ENCODE results near the gene CUTA.
A peak's percentile ranks its signal among the peaks of the same experiment; 100 is the strongest.

The CUTA gene

DNA sequence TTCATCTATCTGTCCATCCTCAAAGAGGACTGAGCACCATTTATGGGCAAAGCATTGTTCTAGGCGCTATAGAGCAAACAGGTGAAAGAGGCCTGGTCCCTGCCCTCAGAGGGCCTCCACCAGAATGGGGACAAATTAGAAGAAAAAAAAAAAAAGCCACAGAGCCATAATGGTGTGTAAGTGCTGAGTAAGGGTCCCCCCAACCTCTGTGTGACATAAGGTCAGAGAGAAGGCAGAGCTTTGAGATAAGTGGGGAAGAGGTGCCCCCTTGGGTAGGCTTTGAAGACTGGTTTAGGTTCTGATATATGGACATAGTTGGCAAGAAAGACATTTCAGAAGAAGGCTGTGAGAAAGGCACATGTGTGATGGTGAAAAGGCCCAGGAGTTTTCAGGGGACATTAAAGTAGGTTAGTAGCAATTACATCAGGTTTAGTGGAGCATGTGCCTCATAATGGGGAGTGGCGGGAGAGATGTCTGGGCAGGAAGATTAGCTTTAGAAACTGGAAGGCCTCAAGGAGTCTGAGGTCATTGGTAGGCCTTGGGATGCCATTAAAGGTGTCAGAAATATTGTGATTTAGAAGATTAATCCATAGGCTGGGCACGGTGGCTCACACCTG lies 21.2 kb upstream of the CUTA start:
- no peak for DNase-seq

DNA sequence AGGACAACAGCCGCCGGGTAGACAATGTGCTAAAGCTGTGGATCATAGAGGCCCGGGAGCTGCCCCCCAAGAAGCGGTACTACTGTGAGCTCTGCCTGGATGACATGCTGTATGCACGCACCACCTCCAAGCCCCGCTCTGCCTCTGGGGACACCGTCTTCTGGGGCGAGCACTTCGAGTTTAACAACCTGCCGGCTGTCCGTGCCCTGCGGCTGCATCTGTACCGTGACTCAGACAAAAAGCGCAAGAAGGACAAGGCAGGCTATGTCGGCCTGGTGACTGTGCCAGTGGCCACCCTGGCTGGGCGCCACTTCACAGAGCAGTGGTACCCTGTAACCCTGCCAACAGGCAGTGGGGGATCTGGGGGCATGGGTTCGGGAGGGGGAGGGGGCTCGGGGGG lies 19.8 kb upstream of the CUTA start:
- DNase-seq = no peak

GRCh38 chr6:33434961-33435360 lies 17.1 kb upstream of the CUTA start:
- no peak for DNase-seq

- DNase-seq = no peak
Observed at GRCh38 chr6:33433544-33434191, 15.8 kb upstream of the CUTA start.

DNA sequence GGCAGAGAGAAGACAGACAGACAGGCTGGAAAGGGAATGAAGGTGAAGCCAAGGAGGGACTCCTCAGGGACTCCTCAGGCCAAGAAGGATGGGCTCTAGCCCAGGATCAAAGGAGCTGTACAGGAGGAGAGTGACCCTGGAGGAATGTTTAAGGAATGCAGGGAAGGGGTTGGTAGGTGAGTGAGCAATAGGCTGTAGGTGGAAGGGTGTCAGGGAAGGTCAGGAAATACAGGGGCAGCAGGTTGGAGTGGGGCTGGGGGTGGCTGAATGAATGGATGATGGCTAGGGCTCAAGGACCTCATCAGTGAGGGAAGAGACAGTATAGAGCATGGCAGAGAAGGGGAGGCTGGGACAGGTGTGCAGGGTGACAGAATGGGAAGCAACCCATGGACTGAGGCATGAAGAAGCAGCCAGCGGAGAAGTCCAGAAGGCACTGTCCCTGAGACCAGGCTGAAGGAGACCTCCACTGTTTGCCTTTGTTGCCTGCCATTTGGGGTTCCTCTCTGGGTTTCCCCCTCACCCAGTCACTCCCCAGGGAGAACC lies 15.2 kb upstream of the CUTA start:
- no peak for DNase-seq

- no peak for DNase-seq
Observed at GRCh38 chr6:33432546-33432945, 14.6 kb upstream of the CUTA start.

DNA sequence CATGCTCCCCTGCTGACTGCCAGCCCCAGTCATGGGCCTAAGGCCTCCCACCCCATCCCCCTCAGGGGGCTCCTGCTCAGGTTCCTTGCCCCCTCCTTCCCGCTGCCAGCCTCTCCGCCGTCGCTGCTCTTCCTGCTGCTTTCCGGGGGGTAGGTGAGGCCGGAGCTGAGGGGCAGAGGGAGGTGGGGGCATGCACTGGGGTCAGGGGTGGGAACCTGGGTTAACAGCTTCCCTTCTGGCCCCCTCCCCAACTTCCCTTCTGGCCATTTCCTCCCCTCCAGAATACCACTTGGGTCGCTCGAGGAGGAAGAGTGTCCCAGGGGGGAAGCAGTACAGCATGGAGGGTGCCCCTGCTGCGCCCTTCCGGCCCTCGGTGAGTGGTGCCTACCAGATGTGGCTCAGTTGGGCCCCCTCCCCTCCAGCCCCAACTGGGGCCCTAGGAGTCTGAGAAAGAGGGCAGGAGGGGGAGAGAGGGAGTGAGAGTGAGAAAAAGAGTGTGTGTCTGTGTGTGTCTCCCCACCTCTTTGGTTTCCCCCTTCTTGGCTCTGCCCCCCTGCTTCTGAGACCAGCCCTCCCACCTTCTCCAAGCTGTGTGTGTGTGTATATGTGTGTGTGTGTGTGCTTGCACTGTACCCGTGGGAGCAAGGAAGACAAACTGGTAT lies 14.1 kb upstream of the CUTA start:
- DNase-seq = no peak

DNA sequence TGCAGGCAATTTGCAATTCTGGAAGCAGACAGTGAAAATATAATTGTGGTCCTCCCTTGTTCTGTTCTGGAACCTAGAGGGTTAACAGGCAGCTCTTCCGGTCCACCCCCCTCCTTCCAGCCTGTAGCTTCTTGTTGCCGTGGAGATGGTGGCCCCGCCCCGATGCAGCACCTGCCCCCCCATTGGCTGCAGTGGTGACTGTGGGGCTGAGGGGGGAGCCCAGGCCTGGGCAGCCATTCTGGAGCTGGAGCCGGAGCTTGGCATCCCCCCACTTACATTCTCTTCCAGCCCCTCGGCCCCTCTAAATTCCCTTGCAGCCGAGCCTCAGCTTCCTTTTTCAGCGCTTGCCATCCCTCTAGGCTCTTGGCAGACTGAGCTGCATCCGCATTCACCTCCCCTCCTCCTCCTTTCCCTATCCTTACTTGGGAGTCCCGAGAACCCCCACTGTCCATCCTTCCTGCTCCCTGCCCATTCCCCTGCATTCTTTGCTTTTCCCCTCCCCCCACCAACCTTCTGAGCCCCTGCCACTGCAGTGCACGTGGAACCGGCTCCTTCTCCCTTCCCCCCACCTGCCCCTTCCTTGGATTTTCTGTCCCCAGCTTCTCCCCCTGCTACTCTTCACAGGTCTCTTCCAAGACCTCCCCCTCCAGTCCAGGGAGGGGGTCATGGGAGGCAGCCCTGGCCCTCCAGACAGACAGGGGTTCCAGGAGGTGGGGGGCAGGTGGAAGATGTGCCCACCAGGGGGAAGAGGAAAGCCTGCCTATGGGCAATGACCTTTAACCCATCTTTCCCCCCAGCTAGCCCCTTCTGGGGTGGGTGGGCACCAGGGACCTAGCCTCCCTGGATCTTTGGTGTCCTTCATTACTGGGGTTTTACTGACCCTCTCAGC lies 13.3 kb upstream of the CUTA start:
- DNase-seq = no peak

DNA sequence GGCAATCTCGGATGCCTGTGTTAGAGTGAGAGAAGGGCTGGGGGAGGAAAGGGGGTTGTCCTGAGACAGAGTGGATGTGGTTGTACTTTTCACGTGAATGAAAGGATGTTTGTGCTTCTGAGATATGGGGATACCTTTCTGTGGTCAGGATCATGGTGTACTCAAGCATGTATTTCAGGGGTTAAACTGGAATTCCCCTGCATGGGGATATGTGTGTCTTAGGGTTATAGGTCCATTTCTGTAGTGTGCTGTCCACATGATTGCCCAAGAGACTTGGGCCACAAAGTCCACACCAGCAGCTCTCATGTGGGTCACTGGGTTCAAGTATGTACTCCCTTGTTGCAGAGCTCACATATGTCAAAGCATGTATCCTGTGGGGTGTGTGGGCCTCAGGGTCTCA lies 12.4 kb upstream of the CUTA start:
- no peak for DNase-seq

GRCh38 chr6:33429750-33430052 lies 11.8 kb upstream of the CUTA start:
- DNase-seq = no peak

DNA sequence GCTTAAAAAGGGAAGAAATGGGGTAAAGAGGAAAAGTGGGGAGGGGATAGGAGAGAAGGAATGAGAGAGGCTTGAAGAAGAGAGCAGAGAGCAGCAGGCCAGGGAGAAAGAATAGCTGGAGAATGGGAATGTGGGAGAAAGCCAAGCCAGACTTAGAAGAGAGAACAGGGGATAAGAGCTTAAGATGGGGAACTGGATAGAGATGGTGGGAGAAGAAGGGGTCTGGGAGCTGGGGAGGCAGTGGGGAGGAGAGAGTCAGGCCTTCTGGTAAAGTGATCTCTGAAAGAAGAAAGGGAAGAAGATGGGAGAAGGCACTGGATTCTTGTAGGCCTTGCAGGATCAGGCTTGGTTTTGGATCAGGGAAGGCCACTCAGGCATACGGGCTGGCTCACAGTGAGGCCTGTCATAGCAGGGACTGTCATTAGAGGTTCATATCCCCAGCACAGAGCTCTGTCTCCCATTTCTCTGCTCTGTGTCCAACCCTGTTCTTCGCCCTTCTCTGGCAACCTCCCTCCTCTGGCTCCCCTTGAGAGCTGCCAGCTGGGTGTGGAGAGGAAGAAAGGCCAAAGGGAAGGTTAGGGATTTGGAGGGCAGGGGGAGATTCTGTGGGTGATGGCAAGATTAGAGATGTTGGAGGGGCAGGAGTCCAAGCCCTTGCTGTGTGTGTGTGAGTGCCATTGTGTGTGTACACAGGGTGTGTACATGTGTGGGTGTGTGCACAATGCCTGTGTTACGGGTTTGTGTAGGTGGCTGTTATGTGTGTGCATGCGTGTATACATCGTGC lies 11.3 kb upstream of the CUTA start:
- no peak for DNase-seq

- no peak for DNase-seq
Observed at GRCh38 chr6:33428224-33428965, 10.5 kb upstream of the CUTA start.

DNA sequence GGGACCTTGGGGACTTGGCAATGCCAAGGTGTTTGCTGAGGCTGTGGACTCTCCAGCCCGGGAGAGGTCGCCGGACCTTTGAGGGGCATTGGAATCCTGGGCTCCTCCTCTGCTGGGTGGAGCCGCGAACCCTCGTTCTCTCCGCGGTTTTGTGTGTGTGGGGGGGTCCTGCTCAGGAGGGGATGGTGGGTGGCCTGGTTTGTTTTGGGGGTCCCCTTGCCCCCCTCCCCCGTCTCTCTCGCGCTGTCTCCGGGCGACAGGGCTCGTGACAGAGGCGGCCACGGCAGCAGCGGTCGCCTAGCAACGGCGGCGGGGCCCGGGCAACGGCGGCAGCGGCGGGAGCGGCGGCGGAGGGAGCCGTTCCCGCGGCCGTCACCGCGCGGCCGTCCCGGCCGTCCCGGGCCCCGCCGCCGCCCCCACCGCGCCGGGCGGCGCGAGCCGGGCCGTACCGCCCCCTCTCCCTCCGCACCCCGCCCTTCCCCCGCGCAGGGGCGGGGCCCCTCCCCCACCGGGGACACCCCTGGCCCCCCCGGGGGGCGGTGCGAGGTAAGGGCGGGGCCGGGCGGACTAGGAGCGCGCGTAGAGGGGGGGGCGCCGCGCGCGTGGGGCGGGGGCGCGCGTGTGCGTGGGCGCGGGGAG lies 9.8 kb upstream of the CUTA start:
- no peak for DNase-seq

GRCh38 chr6:33426590-33427511 lies 8.9 kb upstream of the CUTA start:
- DNase-seq = no peak

DNA sequence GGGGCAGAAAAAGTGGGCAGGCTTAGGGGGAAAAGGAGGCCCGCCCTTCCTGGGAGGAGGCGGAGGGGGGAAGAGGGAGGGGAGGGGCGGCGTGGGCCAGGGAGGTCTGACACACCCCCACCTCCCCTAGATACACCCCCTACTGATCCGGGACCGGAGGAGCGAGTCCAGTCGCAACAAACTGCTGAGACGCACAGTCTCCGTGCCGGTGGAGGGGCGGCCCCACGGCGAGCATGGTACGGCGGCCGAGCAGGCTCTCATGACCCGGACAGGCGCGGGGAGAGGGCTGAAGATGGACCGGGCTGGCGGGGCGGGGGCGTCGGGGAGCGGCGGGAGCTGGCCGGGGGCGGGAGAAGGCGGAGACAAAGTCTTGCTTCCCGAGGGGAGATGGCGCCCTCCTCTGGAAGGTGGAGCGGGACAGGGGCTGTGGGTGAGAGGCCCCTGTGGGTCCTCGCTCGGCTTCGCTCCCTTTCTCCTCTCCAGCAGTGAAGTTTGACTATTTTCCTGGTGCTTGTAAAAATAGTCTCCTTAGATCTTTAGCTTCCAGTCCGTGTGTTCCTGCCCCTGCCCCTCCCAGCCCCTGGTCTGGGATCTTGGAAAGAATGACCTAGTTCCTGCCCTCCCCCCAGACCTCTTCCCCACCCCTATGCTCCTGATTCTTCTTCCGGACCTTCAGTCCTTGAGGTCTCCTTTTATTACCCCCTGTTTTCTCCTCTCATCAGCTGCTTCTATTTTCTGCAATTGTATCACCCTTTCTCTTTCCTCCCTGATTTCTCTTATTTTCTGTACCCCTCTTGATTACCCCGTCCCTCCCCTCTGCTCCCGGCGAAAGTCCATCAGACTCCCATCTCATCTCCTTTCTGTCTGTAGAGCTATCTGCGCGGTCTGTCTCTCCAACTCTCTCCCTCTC lies 8.0 kb upstream of the CUTA start:
- DNase-seq = peak; percentile 62

- DNase-seq = no peak
Observed at GRCh38 chr6:33424855-33425667, 7.2 kb upstream of the CUTA start.

DNA sequence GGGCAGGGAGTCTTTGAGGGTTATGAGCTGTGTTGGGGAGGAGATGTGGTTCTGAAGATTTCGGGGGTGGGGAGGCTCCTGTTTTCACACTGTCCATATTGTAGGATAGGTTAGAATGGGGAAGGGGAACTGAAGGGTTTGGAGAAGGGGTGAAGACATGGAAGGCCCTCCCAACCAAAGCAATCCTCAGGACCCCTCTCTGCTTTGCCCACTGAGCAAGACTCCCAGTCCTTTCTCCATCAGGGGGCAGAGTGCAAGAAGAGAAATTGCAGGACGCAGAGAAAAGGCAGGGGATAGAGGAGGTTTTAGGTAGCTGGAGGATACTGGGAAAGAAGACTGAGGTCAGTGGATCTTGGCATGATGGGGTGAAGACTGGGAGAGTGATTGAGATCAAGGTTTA lies 5.9 kb upstream of the CUTA start:
- no peak for DNase-seq

- DNase-seq = no peak
Observed at GRCh38 chr6:33421344-33421643, 3.4 kb upstream of the CUTA start.
